HG03066 (cell line): ENCODE data around the gene CUBN.

Experiments used
- ATAC-seq: cut with Tn5 transposase; IDR thresholded peaks from one replicate; pipeline ENCODE4 v1.9.1; 2021; ENCODE audit warnings: low read depth; ENCODE audit not compliant: unreplicated experiment

CUBN gene

GRCh38 chr10:17075533-17076359, 53.9 kb downstream of the CUBN start:
- ATAC-seq, result no peak

DNA sequence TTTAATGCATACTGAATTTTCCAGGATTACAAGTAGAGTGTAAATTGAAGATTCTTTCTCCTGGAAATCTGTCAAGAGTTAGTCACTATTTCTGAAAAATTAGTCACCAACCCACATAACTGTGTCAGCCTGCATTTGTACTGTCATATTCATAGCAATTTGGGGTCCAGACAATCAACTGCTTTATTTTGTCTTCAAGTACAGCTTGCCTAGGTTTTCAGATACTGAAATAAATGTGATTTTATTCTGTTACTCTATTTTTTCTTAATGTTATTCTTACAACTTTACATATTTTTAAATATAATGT, 55.1 kb downstream of the CUBN start:
- no peak for ATAC-seq

- no peak for ATAC-seq
Observed at GRCh38 chr10:17073725-17074540, 55.7 kb downstream of the CUBN start.

DNA sequence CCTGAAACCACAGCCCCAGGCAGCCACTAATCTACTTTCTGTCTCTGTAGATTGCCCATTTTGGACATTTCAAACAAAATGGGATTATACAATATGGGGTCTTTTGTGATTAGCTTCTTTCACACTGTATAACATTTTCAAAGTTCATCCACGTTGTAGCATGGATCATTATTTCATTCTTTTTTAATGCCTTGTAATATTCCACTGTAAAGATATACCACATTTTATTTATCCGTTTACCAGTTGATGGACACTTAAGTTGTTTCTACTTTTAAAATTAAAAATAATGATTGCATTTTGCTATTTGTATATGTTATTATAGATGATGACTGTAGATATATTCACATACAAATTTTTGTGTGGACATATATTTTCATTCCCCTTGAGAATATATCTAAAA, 60.7 kb downstream of the CUBN start:
- ATAC-seq, result no peak

- no peak for ATAC-seq
Observed at GRCh38 chr10:17067376-17068264, 62.0 kb downstream of the CUBN start.

DNA sequence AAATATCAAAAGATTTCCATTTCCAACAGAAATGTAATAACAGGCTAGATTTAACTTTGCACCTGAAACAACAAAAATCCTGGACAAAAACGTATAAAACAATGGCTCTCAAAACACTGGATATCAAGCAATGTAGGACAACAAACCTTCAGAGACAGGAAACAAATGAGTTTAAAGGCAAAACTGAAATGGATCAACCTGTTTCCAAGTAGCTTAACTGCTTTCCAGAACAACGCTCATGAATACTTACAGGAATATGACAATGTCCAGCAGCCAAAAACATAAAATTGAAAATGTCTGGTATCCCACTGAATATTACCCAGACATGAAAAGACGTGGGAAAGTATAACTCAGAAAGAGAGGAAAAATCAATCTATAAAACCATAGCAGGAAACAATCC, 62.8 kb downstream of the CUBN start:
- ATAC-seq, result no peak

DNA sequence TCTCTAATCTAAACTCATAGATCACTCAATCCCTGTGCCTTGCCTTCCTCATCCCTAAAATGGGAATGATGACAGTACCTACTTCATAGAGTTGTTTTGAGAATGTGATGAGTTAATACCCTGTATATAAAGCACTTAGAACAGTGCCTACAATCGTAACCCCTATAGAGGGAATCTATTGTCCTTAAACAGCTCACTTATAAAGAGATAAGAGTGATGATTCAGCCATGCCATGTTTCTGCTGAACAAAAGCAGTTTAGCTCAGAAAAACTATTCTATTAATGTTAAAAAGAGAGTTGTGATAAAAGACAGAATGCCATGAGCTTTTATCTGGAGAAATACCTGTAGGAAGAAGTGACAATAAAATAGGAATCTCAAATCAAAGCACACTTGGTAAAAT, 63.6 kb downstream of the CUBN start:
- no peak for ATAC-seq

GRCh38 chr10:17065273-17065672, 64.3 kb downstream of the CUBN start:
- ATAC-seq, result no peak

- no peak for ATAC-seq
Observed at GRCh38 chr10:17064435-17064834, 65.2 kb downstream of the CUBN start.

DNA sequence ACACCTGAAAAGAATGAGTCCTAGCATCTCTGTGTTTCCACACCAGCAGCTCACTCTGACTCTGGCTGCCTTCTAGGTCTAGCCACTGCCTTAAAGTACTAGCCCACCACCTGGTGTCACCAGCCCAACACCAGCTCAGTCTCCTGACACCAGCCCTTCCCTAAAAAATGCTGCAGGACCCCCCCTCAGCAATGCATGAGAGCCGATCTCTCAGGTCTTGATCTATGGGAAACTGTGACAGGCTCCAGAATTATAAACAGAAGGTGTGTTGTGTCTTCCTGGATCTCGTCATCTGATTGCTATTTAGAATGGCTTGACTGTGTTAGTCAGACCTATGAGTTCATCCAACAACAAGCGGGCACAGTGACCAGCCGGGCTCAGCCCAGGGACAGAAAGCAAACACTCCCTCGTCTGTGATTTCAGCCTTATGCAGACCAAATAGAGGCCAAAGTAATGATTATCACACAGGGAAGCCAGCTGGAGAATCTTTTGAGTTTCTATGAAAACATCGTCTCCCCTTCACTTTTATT, 66.6 kb downstream of the CUBN start:
- ATAC-seq, result no peak

GRCh38 chr10:17062493-17062892, 67.1 kb downstream of the CUBN start:
- no peak for ATAC-seq

GRCh38 chr10:17062009-17062408, 67.6 kb downstream of the CUBN start:
- no peak for ATAC-seq

DNA sequence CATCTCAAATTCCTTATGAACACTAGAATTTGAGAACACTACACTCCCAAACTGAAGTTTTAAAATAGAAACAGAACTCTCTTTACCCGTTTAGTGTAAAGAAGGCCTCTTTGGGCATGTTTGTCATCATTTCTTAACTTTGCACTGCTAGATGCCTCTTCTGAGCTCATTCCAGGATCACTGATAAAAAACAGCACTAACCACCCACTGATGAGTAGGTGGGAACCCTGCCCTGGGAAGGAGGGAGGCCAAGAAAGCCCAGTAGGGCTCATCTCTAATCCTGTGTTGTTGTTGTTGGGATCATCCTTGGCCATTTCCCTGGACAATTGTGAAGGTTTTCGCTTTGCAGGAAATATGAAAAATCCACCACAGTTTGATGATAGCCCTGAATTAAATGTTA, 68.2 kb downstream of the CUBN start:
- no peak for ATAC-seq

DNA sequence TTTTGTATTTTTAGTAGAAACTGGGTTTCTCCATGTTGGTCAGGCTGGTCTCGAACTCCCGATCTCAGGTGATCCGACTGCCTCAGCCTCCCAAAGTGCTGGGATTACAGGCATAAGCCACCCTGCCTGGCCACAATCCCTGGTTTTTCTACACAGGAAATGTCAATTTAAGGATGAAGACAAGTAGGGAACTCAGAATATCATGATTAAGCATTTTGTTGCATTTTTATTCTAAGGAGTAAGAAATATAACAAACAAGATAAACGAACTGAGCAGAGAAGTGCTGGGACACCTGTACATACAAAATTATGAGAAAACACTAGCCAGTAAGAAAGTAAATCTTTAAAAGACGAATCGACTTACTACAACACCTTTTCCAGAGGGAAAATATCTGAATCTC, 69.3 kb downstream of the CUBN start:
- no peak for ATAC-seq

DNA sequence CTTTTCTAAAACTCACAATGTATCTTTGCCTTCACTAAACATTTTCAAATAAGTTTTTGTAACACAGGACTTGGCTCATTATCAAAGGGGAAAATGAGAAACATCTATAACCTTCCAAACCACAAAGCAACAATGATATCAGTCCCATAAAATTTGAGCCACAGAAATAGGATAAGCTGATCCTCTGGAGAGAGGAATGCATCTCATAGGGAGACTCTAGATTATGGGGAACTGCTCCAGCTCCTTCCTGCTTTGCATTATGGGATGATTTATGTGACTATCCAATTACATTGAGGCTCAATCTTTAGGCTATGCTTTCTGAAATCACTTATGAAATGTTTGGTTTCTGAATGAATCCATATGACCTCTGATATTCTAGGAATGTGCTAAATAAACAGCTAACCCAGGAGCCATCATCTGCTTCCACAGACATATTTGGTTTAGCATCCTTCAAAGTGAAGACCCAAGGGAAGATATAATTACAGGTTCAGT, 70.4 kb downstream of the CUBN start:
- no peak for ATAC-seq

DNA sequence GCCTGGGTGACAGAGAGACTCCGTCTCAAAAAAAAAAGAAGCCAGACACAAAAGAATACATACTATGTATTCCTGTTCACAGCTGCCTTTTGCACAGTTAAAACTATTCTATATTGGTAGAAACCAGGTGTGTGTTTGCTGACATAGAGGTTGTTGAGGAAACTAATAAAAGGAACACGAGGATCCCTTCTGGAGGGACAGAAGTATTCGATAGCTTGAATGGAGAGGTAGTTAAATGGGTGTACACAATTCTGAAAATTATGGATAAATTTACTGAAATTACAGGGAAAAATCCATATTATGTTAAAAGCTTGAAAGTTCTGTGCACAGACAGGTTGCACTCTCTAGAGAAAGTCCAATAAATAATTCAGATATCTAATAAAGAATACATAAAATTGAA, 71.5 kb downstream of the CUBN start:
- ATAC-seq, result no peak

- no peak for ATAC-seq
Observed at GRCh38 chr10:17056781-17057428, 72.7 kb downstream of the CUBN start.

- no peak for ATAC-seq
Observed at GRCh38 chr10:17053513-17053912, 76.1 kb downstream of the CUBN start.

DNA sequence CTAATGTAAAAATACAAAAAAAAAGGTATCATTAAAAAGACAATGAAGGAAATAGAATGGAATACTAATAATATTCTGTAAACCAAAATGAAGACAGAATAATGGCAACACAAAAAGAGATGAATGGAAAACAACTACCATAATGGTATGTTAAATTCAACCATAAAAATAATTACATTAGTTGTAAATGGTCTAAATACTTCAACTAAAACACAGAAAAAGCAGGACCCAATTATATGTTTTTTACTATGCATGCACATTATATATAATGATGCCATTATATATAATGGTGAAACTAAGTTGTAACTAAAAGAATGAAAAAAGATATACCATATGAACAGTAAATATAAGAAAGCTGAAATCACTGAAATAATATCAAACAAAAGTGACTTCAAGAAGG, 76.5 kb downstream of the CUBN start:
- ATAC-seq, result no peak

DNA sequence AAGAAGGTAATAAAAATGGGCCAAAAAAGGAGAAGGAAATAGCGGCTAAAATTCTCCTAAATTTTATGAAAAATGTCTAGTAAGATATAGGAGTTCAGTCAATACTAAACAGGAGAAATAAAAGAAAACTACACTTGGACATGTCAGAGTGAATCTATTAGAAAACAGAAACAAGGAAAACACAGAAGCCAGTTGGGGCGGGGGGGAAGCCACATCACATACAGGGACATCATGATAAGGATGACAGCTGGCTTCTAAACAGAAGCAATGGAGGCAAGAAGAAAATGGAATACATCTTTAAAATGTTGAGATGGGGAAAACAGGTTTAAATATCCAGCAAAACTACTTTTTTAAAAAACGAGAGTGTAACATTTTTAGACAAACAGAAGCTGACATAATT, 77.8 kb downstream of the CUBN start:
- ATAC-seq, result no peak
